Heart right ventricle (tissue), 16 donors: Measurements from ENCODE around the gene ST6GALNAC3. TPM values are rescaled to one million over a fixed set of nuclear protein-coding genes. Genes with fewer than 3 reads are reported as not detected.

Experiments used
- ATAC-seq, 8 donors: fragments of 200-7000 bp; cut with Tn5 transposase; one replicate each; pipeline ENCODE4 v1.9.1; 2020; ENCODE audit warnings: mild to moderate bottlenecking in 8 of 8, moderate library complexity in 8 of 8, moderate number of reproducible peaks in 1 of 8
- DNase-seq, 2 donors: peaks; one replicate each; pipeline ENCODE4 v3.0.0-alpha.2; 2020
- H3K27ac ChIP-seq, 10 donors: fragments of 200-600 bp; sonication (generic) in 2 of 10; one replicate each; pipeline versions ENCODE4 v1.5.0 to v1.8.0; 2020 to 2022; ENCODE audit warnings: mild to moderate bottlenecking in 3 of 10
- H3K27me3 ChIP-seq, 7 donors: fragments of 200-600 bp; one replicate each; pipeline ENCODE4 v1.8.0; 2021 to 2022; ENCODE audit warnings: mild to moderate bottlenecking in 2 of 7
- H3K36me3 ChIP-seq, 9 donors: fragments of 200-600 bp; sonication (generic) in 1 of 9; one replicate each; pipeline versions ENCODE4 v1.5.0 to v1.8.0; 2020 to 2022; ENCODE audit warnings: mild to moderate bottlenecking in 2 of 9
- H3K4me1 ChIP-seq, 9 donors: fragments of 200-600 bp; sonication (generic) in 1 of 9; one replicate each; pipeline versions ENCODE4 v1.5.0 to v1.8.0; 2020 to 2022; ENCODE audit warnings: mild to moderate bottlenecking in 4 of 9
- H3K4me3 ChIP-seq, 10 donors: fragments of 200-600 bp; sonication (generic) in 2 of 10; one replicate each; pipeline versions ENCODE4 v1.5.0 to v1.8.0; 2020 to 2022; ENCODE audit warnings: mild to moderate bottlenecking in 7 of 10, moderate library complexity in 2 of 10
- H3K9me3 ChIP-seq, 11 donors: fragments of 200-600 bp in 10 of 11; sonication (generic) in 2 of 11; one replicate each; pipeline versions ENCODE4 v1.5.0 to v1.8.0; 2013 to 2022; ENCODE audit warnings: mild to moderate bottlenecking in 2 of 11, control low read depth in 1 of 11, moderate library complexity in 1 of 11
- CTCF ChIP-seq, 9 donors: fragments of 200-600 bp; sonication (generic) in 2 of 9; IDR thresholded peaks; one replicate each; pipeline versions ENCODE4 v1.5.0 to v1.8.0; 2021 to 2022; ENCODE audit warnings: antibody characterized with exemption in 9 of 9, mild to moderate bottlenecking in 5 of 9, moderate library complexity in 1 of 9
- WGBS, 2 donors: extraction: QIAGEN DNeasy Blood & Tissue Kit; methylation state at CpG; one replicate each; pipeline ENCODE4 v1.1.7; 2013; ENCODE audit warnings: inconsistent platforms in 1 of 2; 5-methylcytosine and 5-hydroxymethylcytosine counted together
- intact Hi-C, 10 donors: fragments of 100-400 bp; cut with DNase I; formaldehyde crosslinking; loops; one replicate each; pipeline versions ENCODE4 v1.11.1 to v1.14.2; 2022
- polyA plus RNA-seq, 2 donors: library from polyadenylated mRNA; stranded (reverse); fragments of 200-250 nt; gene quantifications; one replicate each; pipeline ENCODE4 v1.2.3, GENCODE V29; 2013
- total RNA-seq, 10 donors: library from RNA; stranded (reverse); fragmentation: NEBNext Ultra II Directional in 3 of 10; extraction: Animal tissue kit (Norgen Biotek cat#: 25700) in 3 of 10; gene quantifications; one replicate each; pipeline versions ENCODE4 v1.2.1 to v1.2.4, GENCODE V29; 2021 to 2023
- donor health status: Arrhythmogenic right ventricular cardiomyopathy.
- donor health status: ischemic (EF 13 %, LVEDD 7.1; RV severe dilation, severe dysfunction).
- donor health status: healthy with polysubstance abuse.
- donor health status: DM: no; HTN: yes; CAD: no.
- donor health status: DM: no; HTN: no; CAD: no.
- donor health status: ischemic (EF 25% LVEDD 6.9; RV normal size, moderate dysfunction).
- donor health status: ischemic (EF 25% LVEDD 5.7; RV mildly dilated, moderate dysfunction).
- donor health status: healthy.
- donor health status: DM: yes; HTN: yes; CAD: no.
- donor health status: Ischemic cardiomyopathy.
- donor health status: ischemic (EF 35%, LVEDD 5.7; RV mildly dilated, moderate dysfunction).
- donor health status: nonischemic (EF 11% LVEDD 7.7; RV severe dilation, severe dysfunction).
- donor health status: DM: yes; HTN: yes; CAD: no.
- donor health status: PGD.
- donor health status: ischemic (EF 29% LVEDD 5.4; RV normal size, mild dysfunction).
- donor health status: nonischemic (EF 23%, LVEDD 6.1; RV moderate dilation, normal function).

ST6GALNAC3 gene
- total and polyA plus RNA-seq, 12 donors, result 2.8 to 10.3 (median 4.8) TPM

GRCh38 chr1:76170084-76170483 is 95.5 kb downstream of the ST6GALNAC3 start:
- Histone ChIP-seq H3K9me3 (peaks cover 0 to 32% (median 0%) of the 10 kb centered on the region in 11 donors), H3K27me3 (no peaks in the 10 kb centered on the region), H3K4me3 (no peak overlapping the region), H3K4me1 (no peaks in the 10 kb centered on the region), H3K36me3 (no peaks in the 10 kb centered on the region), H3K27ac (no peak overlapping the region)
- ATAC-seq (no peak), DNase-seq (no peak)
- intact Hi-C loops, result no loop called here
- TF ChIP-seq CTCF (IDR thresholded peaks at IDR 0.05), result no peak
- 94 to 98% methylated on average over 2 of the region's 2 CpGs for WGBS, 2 donors

- H3K4me1 ChIP-seq, result no peaks in the 10 kb centered on the region
- H3K4me3 ChIP-seq, result no peak overlapping the region
- no peaks in the 10 kb centered on the region for H3K36me3 ChIP-seq
- H3K27me3 ChIP-seq, result no peaks in the 10 kb centered on the region
- DNase-seq, result no peak
- WGBS, 2 donors, result 84 to 91% methylated on average over 2 of the region's 2 CpGs
- TF ChIP-seq CTCF (IDR thresholded peaks at IDR 0.05), result no peak
- ATAC-seq, result no peak
- H3K27ac ChIP-seq, result no peak overlapping the region
- peaks cover 0 to 32% (median 0%) of the 10 kb centered on the region in 11 donors for H3K9me3 ChIP-seq
- intact Hi-C loops, result no loop called here
Measured at GRCh38 chr1:76170513-76170912, 96.0 kb downstream of the ST6GALNAC3 start.

- ATAC-seq, result no peak
- no peak for TF ChIP-seq CTCF (IDR thresholded peaks at IDR 0.05)
Measured at GRCh38 chr1:76176000-76176399, 101.5 kb downstream of the ST6GALNAC3 start.

GRCh38 chr1:76177615-76178014 is 103.1 kb downstream of the ST6GALNAC3 start:
- 90% methylated on average over 8 of the region's 8 CpGs for WGBS, 2 donors
- no peak for ATAC-seq

More at GRCh38 chr1:76176000-76176399, 101.5 kb downstream of the ST6GALNAC3 start:
- 80 to 81% methylated on average over 2 of the region's 2 CpGs for WGBS, 2 donors
- no peak for DNase-seq
- H3K27ac ChIP-seq, result no peak overlapping the region
- no peak overlapping the region for H3K4me3 ChIP-seq
- H3K36me3 ChIP-seq, result no peaks in the 10 kb centered on the region
- intact Hi-C loops, result no loop called here
- H3K4me1 ChIP-seq, result no peaks in the 10 kb centered on the region
- peaks cover 0 to 9% (median 0%) of the 10 kb centered on the region in 11 donors for H3K9me3 ChIP-seq
- H3K27me3 ChIP-seq, result no peaks in the 10 kb centered on the region

More at GRCh38 chr1:76177615-76178014, 103.1 kb downstream of the ST6GALNAC3 start:
- no peaks in the 10 kb centered on the region for H3K36me3 ChIP-seq
- no peak overlapping the region for H3K4me3 ChIP-seq
- no peaks in the 10 kb centered on the region for H3K4me1 ChIP-seq
- no peak overlapping the region for H3K27ac ChIP-seq
- no peak for DNase-seq
- no peak for TF ChIP-seq CTCF (IDR thresholded peaks at IDR 0.05)
- no peaks in the 10 kb centered on the region for H3K27me3 ChIP-seq
- intact Hi-C loops, result no loop called here
- H3K9me3 ChIP-seq, result peaks cover 0 to 9% (median 0%) of the 10 kb centered on the region in 11 donors
